Gastroesophageal sphincter (tissue), 3 donors: ENCODE data around the gene MLLT3.

Source experiments
- POLR2A ChIP-seq, 2 donors: fragments of 450-650 bp; IDR thresholded peaks; one replicate each; pipeline ENCODE4 v1.6.1; 2017; ENCODE audit warnings: antibody characterized with exemption in 2 of 2, mild to moderate bottlenecking in 2 of 2, moderate library complexity in 1 of 2
- TF ChIP-seq, protein P1 (sequence below), 4 experiments: fragments of 200-600 bp in 2 of 4; fragments of 450-650 bp in 2 of 4; sonication (generic) in 1 of 4; IDR thresholded peaks; one replicate each; pipeline ENCODE4 v1.5.1; 2017 to 2019; ENCODE audit warnings: antibody characterized with exemption in 4 of 4, mild to moderate bottlenecking in 2 of 4, moderate library complexity in 2 of 4

- TF ChIP-seq, protein P1, sequence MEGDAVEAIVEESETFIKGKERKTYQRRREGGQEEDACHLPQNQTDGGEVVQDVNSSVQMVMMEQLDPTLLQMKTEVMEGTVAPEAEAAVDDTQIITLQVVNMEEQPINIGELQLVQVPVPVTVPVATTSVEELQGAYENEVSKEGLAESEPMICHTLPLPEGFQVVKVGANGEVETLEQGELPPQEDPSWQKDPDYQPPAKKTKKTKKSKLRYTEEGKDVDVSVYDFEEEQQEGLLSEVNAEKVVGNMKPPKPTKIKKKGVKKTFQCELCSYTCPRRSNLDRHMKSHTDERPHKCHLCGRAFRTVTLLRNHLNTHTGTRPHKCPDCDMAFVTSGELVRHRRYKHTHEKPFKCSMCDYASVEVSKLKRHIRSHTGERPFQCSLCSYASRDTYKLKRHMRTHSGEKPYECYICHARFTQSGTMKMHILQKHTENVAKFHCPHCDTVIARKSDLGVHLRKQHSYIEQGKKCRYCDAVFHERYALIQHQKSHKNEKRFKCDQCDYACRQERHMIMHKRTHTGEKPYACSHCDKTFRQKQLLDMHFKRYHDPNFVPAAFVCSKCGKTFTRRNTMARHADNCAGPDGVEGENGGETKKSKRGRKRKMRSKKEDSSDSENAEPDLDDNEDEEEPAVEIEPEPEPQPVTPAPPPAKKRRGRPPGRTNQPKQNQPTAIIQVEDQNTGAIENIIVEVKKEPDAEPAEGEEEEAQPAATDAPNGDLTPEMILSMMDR (IDR thresholded peaks at IDR 0.05) = no peak
- TF ChIP-seq POLR2A (IDR thresholded peaks at IDR 0.05) = no peak
These were observed 127.2 kb downstream of the MLLT3 start for GRCh38 chr9:20495098-20495497.
